Testis (tissue), 3 donors: ENCODE results near the gene MSL1. TPM values are rescaled to one million over a fixed set of nuclear protein-coding genes. Genes with fewer than 3 reads are reported as not detected.

Experiments used
- DNase-seq: peaks from one replicate; pipeline ENCODE4 v3.0.0-alpha.2; 2019
- H3K27ac ChIP-seq, 2 donors: fragments of 200-600 bp; sonication (generic); one replicate each; pipeline ENCODE4 v1.5.1; 2019
- H3K27me3 ChIP-seq: fragments of 200-600 bp; sonication (generic); one replicate; pipeline ENCODE4 v1.5.1; 2019
- H3K36me3 ChIP-seq: fragments of 200-600 bp; sonication (generic); one replicate; pipeline ENCODE4 v1.5.1; 2017; ENCODE audit warnings: low read depth; ENCODE audit errors: missing control alignments
- H3K4me1 ChIP-seq: fragments of 200-600 bp; sonication (generic); one replicate; pipeline ENCODE4 v1.5.1; 2019
- H3K4me3 ChIP-seq, 2 donors: fragments of 200-600 bp; sonication (generic); one replicate each; pipeline ENCODE4 v1.5.1; 2017 to 2019
- H3K9me3 ChIP-seq: fragments of 200-600 bp; sonication (generic); one replicate; pipeline ENCODE4 v1.5.1; 2017
- CTCF ChIP-seq, 3 experiments: fragments of 450-650 bp in 2 of 3; fragments of 200-600 bp in 1 of 3; sonication (generic) in 1 of 3; IDR thresholded peaks; one replicate each; pipeline ENCODE4 v1.5.1; 2016 to 2019; ENCODE audit warnings: antibody characterized with exemption in 3 of 3, mild to moderate bottlenecking in 2 of 3, moderate library complexity in 1 of 3
- POLR2A ChIP-seq: fragments of 450-650 bp; IDR thresholded peaks from one replicate; pipeline ENCODE4 v1.6.1; 2017; ENCODE audit warnings: antibody characterized with exemption, mild to moderate bottlenecking, moderate library complexity
- WGBS, 2 donors: methylation state at CpG; one replicate each; pipeline ENCODE4 v1.1.5; 2018; 5-methylcytosine and 5-hydroxymethylcytosine counted together
- intact Hi-C: fragments of 100-400 bp; cut with DNase I; formaldehyde crosslinking; loops from one replicate; pipeline ENCODE4 v1.15.1; 2023; ENCODE audit warnings: low total_unique reads
- polyA plus RNA-seq: library from polyadenylated mRNA; stranded (reverse); fragments of 350-450 nt; fragmentation: Illumina TruSeq; extraction: RNeasy Lipid Tissue Mini Kit (QIAGEN cat#74804); gene quantifications from one replicate; pipeline ENCODE4 v1.2.3, GENCODE V29; 2014; ENCODE audit warnings: low read depth, low replicate concordance; ENCODE audit not compliant: insufficient read depth
- total RNA-seq, 2 donors: library from RNA; depleted of rRNA; stranded (reverse); fragments of >200 nt; gene quantifications; one replicate each; pipeline ENCODE4 v1.2.3, GENCODE V29; 2016

Gene MSL1
- total and polyA plus RNA-seq, 3 donors from 2014 or later: 129 to 161 (median 157) TPM

DNA sequence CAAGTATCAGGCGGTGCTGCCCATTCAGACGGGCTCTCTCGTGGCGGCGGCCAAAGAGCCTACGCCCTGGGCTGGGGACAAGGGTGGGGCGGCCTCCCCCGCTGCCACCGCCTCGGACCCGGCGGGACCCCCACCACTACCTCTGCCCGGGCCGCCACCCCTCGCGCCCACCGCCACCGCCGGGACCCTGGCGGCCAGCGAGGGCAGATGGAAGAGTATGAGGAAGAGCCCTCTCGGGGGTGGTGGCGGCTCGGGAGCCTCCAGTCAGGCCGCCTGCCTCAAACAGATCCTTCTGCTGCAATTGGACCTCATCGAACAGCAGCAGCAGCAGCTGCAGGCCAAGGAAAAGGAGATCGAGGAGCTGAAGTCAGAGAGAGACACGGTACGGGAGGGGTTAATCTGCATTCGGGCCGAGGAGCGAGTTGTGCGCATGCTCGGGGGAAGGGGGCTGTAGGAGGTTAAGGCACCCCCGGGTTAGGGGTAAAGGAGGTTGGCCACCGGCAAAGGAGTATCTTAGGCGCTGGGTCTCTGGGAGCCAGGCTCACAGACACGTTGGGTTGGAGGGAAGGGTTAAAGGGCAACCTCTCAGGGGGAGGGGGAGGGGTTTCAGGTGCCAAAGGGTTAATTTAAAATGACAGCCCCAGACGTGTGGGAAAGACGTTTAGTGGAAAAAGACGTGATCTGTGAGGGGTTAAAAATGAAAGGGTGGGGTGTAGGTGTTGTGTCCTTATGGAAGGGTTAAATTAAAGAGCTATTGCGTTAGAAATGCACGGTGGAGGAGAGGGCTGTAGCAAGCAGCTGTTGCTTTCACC is 1.4 kb downstream of the MSL1 start:
- intact Hi-C loops: no loop called here
- no peaks in the 10 kb centered on the region for H3K9me3 ChIP-seq
- H3K4me1 ChIP-seq: peaks cover 18% of the 10 kb centered on the region
- TF ChIP-seq CTCF (IDR thresholded peaks at IDR 0.05) (no peak), POLR2A (no peak)
- peak; percentile 71 for DNase-seq
- H3K36me3 ChIP-seq: no peaks in the 10 kb centered on the region
- H3K27ac ChIP-seq: peak overlapping the region; percentile 97 to 99
- H3K4me3 ChIP-seq: peak overlapping the region; percentile 94 to 98
- 1% methylated on average over 23 to 43 of the region's 43 CpGs for WGBS, 2 donors
- no peaks in the 10 kb centered on the region for H3K27me3 ChIP-seq

DNA sequence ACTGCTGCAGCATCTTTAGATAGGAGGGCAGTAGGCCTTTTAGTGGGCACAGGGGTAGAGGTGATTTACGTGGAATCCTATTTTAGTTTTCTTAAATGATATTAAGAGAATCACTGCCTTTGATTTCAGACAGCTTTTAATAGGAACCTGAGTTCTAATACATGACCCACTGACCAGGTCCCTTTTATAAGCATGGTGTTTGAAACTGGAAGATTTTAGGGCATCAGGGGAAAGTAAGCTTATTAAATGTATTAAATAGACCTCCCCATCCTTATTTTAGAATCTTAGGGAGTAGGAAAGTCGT is 2.0 kb downstream of the MSL1 start:
- Histone ChIP-seq H3K9me3 (no peaks in the 10 kb centered on the region), H3K4me1 (peaks cover 18% of the 10 kb centered on the region), H3K27ac (peak overlapping the region; percentile 97 to 99), H3K27me3 (no peaks in the 10 kb centered on the region), H3K36me3 (no peaks in the 10 kb centered on the region), H3K4me3 (peak overlapping the region; percentile 94 to 98)
- no peak for DNase-seq
- 0% methylated on average over 2 of the region's 2 CpGs for WGBS, 2 donors
- no peak for TF ChIP-seq POLR2A
- TF ChIP-seq CTCF (IDR thresholded peaks at IDR 0.05): no peak
- intact Hi-C loops: no loop called here

GRCh38 chr17:40124279-40125141 is 2.7 kb downstream of the MSL1 start:
- WGBS, 2 donors: 6 to 7% methylated on average over 9 of the region's 9 CpGs
- no peak for DNase-seq
- peaks cover 18% of the 10 kb centered on the region for H3K4me1 ChIP-seq

DNA sequence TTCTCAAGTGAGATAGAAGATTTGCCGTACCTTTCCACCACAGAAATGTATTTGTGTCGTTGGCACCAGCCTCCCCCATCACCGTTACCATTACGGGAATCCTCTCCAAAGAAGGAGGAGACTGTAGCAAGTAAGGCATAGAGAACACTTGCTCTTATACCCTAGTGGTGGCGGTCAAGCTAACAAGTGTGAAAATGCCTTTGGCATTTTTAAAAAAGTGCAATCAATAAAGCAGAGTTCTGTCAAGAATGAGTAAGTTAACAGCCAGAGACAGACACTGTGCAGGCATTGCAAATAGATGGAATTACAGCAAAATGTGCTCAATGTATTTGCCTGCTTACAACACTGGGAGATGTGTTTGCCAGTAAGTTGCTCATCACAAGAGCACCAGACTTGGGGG is 7.7 kb downstream of the MSL1 start:
- Histone ChIP-seq H3K27me3 (no peaks in the 10 kb centered on the region), H3K4me1 (peaks cover 6% of the 10 kb centered on the region), H3K36me3 (no peaks in the 10 kb centered on the region), H3K4me3 (no peak overlapping the region), H3K27ac (no peak overlapping the region), H3K9me3 (no peaks in the 10 kb centered on the region)
- intact Hi-C loops: no loop called here
- no peak for DNase-seq
- no peak for TF ChIP-seq POLR2A
- TF ChIP-seq CTCF (IDR thresholded peaks at IDR 0.05): no peak
- WGBS, 2 donors: 82 to 85% methylated on average over 5 of the region's 5 CpGs

More at GRCh38 chr17:40124279-40125141, 2.7 kb downstream of the MSL1 start:
- Histone ChIP-seq H3K27ac (peak overlapping the region; percentile 97 to 99), H3K9me3 (no peaks in the 10 kb centered on the region), H3K4me3 (peak overlapping the region; percentile 94 to 98), H3K36me3 (no peaks in the 10 kb centered on the region), H3K27me3 (no peaks in the 10 kb centered on the region)
- TF ChIP-seq POLR2A (no peak), CTCF (IDR thresholded peaks at IDR 0.05) (no peak)
- intact Hi-C loops: no loop called here
